Left ventricle myocardium inferior (tissue), 1 donor: ENCODE results near the gene ADAT3. TPM values are rescaled to one million over a fixed set of nuclear protein-coding genes. Genes with fewer than 3 reads are reported as not detected.

Experiments
- DNase-seq: peaks from one replicate; pipeline ENCODE4 v3.0.0-alpha.2; 2020
- H3K27ac ChIP-seq: fragments of 200-600 bp; replicated peaks from 2 replicates; pipeline ENCODE4 v1.8.0; 2021
- H3K27me3 ChIP-seq: fragments of 200-600 bp; 2 replicates; pipeline ENCODE4 v1.8.0; 2021; ENCODE audit warnings: low read depth
- H3K36me3 ChIP-seq: fragments of 200-600 bp; 2 replicates; pipeline ENCODE4 v1.8.0; 2021
- H3K4me1 ChIP-seq: fragments of 200-600 bp; 2 replicates; pipeline ENCODE4 v1.8.0; 2021
- H3K4me3 ChIP-seq: fragments of 200-600 bp; 2 replicates; pipeline ENCODE4 v1.8.0; 2021; ENCODE audit warnings: mild to moderate bottlenecking, moderate library complexity
- H3K9me3 ChIP-seq: fragments of 200-600 bp; replicated peaks from 2 replicates; pipeline ENCODE4 v1.8.0; 2021
- CTCF ChIP-seq: fragments of 200-600 bp; IDR thresholded peaks from 2 replicates; pipeline ENCODE4 v1.8.0; 2021; ENCODE audit warnings: antibody characterized with exemption, mild to moderate bottlenecking, borderline replicate concordance
- intact Hi-C: fragments of 100-400 bp; cut with micrococcal nuclease; formaldehyde crosslinking; loops from one replicate; pipeline ENCODE4 v1.11.0; 2022
- total RNA-seq: library from RNA; stranded (reverse); fragmentation: NEBNext Ultra II Directional; extraction: Animal tissue kit (Norgen Biotek cat#: 25700); gene quantifications from one replicate; pipeline ENCODE4 v1.2.1, GENCODE V29; 2021
- donor health status: DM: no; HTN: yes; CAD: no; lungs with severe emphysema.

The ADAT3 gene
- total RNA-seq, 1 donor from 2014 or later, result 1.8 TPM

- H3K4me3 ChIP-seq, result no peak overlapping the region
- TF ChIP-seq CTCF, result no peak
- no peak for DNase-seq
- no peaks in the 10 kb centered on the region for H3K9me3 ChIP-seq
- intact Hi-C loops, result no loop called here
- H3K27ac ChIP-seq, result no peak overlapping the region
- H3K36me3 ChIP-seq, result peaks cover 3% of the 10 kb centered on the region
- H3K4me1 ChIP-seq, result peaks cover 4% of the 10 kb centered on the region
- no peaks in the 10 kb centered on the region for H3K27me3 ChIP-seq
Measured at GRCh38 chr19:1950640-1951039, 45.4 kb downstream of the ADAT3 start.

GRCh38 chr19:1952635-1953034, 47.4 kb downstream of the ADAT3 start:
- DNase-seq, result no peak
- H3K27me3 ChIP-seq, result no peaks in the 10 kb centered on the region
- no peak overlapping the region for H3K4me3 ChIP-seq
- H3K9me3 ChIP-seq, result no peaks in the 10 kb centered on the region
- peaks cover 3% of the 10 kb centered on the region for H3K4me1 ChIP-seq
- intact Hi-C loops, result no loop called here
- no peak for TF ChIP-seq CTCF
- H3K36me3 ChIP-seq, result peaks cover 3% of the 10 kb centered on the region
- H3K27ac ChIP-seq, result no peak overlapping the region

- intact Hi-C loops, result no loop called here
- Histone ChIP-seq H3K9me3 (no peaks in the 10 kb centered on the region), H3K4me1 (peaks cover 3% of the 10 kb centered on the region), H3K4me3 (no peak overlapping the region), H3K36me3 (peaks cover 3% of the 10 kb centered on the region), H3K27ac (no peak overlapping the region), H3K27me3 (no peaks in the 10 kb centered on the region)
- no peak for TF ChIP-seq CTCF
- no peak for DNase-seq
Measured at GRCh38 chr19:1953037-1953436, 47.8 kb downstream of the ADAT3 start.

GRCh38 chr19:1953441-1954094, 48.4 kb downstream of the ADAT3 start:
- Histone ChIP-seq H3K4me3 (no peak overlapping the region), H3K36me3 (peaks cover 3% of the 10 kb centered on the region), H3K4me1 (peaks cover 3% of the 10 kb centered on the region), H3K27ac (no peak overlapping the region), H3K9me3 (no peaks in the 10 kb centered on the region), H3K27me3 (no peaks in the 10 kb centered on the region)
- intact Hi-C loops, result no loop called here
- no peak for DNase-seq
- no peak for TF ChIP-seq CTCF

- H3K27me3 ChIP-seq, result no peaks in the 10 kb centered on the region
- DNase-seq, result no peak
- H3K36me3 ChIP-seq, result peaks cover 3% of the 10 kb centered on the region
- no peaks in the 10 kb centered on the region for H3K9me3 ChIP-seq
- TF ChIP-seq CTCF, result no peak
- H3K27ac ChIP-seq, result no peak overlapping the region
- intact Hi-C loops, result no loop called here
- no peak overlapping the region for H3K4me3 ChIP-seq
- H3K4me1 ChIP-seq, result peaks cover 3% of the 10 kb centered on the region
Measured at GRCh38 chr19:1954532-1954933, 49.3 kb downstream of the ADAT3 start.
